NB4 (cell line): Measurements from ENCODE around the gene CATSPER4.
A peak's percentile ranks its signal among the peaks of the same experiment; 100 is the strongest.

Experiments
- DNase-seq: peaks from one replicate; pipeline ENCODE4 v3.0.0; 2010; ENCODE audit warnings: low read depth
- H3K4me3 ChIP-seq: one replicate; pipeline ENCODE4 v1.5.1; 2011; ENCODE audit warnings: mild to moderate bottlenecking, low read depth, low read length, moderate library complexity
- MYC ChIP-seq: IDR thresholded peaks from 2 replicates; pipeline ENCODE4 v1.6.1; 2011; ENCODE audit warnings: low read depth, low read length
- POLR2A ChIP-seq: IDR thresholded peaks from 2 replicates; pipeline ENCODE4 v1.6.1; 2011; ENCODE audit warnings: mild to moderate bottlenecking; ENCODE audit not compliant: insufficient read length; ENCODE audit errors: extremely low read depth
- TF ChIP-seq, protein P1 (sequence below): IDR thresholded peaks from 2 replicates; pipeline ENCODE4 v1.6.1; 2011; ENCODE audit warnings: low read depth, low read length
- TF ChIP-seq, protein P2 (sequence below): IDR thresholded peaks from one replicate; pipeline ENCODE4 v1.5.1; 2012; ENCODE audit warnings: low read depth, low read length

CATSPER4 gene

DNA sequence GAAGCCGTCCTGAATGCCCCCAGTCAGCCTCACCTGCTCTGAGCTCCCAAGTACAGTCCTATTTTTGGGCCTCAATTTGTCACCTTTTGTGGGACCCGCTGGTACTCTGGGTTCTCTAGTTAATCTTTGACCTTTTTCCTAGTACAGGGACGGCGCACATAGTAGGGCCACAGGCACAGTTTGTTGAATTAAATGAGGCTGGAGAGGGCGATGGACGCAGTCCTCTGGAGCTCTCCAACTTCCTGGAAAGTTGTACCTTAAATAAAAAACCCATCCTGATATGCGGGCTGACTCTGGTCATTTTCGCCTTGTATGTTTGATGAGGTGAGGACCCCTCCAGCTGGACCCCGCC, 26.7 kb upstream of the CATSPER4 start:
- no peak for DNase-seq
- TF ChIP-seq, protein P1, sequence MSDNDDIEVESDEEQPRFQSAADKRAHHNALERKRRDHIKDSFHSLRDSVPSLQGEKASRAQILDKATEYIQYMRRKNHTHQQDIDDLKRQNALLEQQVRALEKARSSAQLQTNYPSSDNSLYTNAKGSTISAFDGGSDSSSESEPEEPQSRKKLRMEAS = no peak
- no peak for TF ChIP-seq MYC
- no peak for TF ChIP-seq POLR2A
- TF ChIP-seq, protein P2, sequence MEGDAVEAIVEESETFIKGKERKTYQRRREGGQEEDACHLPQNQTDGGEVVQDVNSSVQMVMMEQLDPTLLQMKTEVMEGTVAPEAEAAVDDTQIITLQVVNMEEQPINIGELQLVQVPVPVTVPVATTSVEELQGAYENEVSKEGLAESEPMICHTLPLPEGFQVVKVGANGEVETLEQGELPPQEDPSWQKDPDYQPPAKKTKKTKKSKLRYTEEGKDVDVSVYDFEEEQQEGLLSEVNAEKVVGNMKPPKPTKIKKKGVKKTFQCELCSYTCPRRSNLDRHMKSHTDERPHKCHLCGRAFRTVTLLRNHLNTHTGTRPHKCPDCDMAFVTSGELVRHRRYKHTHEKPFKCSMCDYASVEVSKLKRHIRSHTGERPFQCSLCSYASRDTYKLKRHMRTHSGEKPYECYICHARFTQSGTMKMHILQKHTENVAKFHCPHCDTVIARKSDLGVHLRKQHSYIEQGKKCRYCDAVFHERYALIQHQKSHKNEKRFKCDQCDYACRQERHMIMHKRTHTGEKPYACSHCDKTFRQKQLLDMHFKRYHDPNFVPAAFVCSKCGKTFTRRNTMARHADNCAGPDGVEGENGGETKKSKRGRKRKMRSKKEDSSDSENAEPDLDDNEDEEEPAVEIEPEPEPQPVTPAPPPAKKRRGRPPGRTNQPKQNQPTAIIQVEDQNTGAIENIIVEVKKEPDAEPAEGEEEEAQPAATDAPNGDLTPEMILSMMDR = no peak
- no peak overlapping the region for H3K4me3 ChIP-seq

DNA sequence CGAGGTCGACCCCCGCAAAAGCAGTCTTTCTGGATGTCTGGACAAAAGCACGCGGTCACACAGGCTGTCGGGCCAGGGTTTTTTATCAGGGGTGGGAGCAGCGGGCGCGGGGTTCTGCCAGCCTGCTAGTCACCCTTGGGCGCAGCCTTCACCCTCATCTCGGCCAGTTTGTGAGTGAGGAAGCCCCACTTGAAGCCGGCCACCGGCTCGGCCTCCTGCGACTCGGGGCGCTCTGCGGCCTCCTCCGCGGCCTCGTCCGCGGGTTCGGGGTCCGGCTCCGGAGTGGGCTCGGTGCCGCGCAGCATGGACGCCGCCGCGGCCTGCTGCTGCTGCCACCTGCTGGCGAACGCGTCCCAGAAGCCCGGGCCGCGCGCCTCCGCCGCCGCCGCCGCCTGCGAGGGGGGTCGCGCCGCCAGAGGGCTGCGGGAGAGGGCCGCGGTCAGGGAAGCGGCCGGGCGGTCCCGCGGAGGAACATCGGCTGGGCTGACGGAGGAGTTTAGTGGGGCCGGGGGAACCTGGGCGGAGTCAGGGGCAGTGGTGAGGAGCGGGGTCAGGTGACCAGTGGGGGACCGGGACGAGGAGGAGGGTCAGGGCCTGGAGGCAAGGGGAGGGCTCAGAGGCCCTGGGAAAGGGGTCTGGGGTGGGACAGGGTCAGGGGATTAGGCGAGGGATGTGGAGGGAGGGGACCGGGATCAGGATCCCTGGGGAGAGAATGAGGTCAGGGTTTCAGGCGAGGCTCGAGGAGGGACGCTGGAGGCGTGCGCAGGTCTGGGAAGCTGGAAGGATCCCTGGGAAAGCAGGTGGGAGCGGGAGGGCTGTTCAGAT, 26.2 kb upstream of the CATSPER4 start:
- peak; percentile 47 for DNase-seq
- TF ChIP-seq, protein P2 = peak; percentile 14
- TF ChIP-seq, protein P1 = no peak
- H3K4me3 ChIP-seq = no peak overlapping the region

DNA sequence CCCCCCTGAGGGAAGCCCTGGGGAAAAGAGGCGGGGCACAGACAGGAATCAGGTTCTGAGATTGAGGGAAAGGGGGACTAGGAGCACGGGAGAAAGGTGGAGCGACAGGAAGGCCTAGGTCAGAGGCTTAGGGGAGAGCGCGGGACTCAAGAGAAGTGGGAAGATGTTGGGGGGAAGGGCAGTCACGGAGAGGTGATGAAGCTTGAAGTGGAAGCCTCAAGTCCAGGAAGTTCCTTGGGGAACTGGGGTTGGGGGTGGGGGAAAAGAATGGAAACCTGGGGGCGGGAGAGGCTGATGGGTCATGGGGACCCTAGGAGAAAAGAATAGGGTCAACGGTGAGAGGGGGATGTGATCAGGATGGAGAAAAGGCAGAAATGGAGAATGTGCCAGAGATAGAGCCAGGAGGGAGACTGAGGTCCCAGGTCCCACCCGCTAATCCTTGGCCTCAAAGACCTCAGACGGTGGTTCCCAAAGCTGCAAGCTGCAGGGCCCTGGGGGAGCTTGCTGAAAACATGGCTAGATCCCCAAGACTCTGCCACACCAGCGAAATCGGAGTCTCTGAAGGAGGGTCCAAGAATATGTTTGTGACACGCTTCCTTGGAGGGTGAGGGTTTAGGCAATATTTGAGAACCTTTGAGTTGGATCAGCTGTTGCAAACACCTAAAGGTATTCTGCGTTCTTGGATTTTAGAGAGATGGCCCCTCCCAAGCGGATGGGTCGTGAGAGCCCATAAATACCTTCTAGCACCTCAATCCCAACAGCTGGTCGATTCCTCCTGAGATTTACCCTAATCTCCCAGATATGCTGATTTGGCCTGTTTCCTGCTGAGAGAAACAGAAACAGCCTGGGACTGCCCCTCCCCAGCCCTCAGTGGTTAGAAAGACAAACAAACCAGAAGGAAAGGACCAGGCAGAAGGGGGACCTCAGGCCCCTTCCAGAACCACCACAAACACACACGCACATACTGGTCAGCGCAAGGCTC, 25.2 kb upstream of the CATSPER4 start:
- TF ChIP-seq, protein P2 = no peak
- no peak for TF ChIP-seq MYC
- TF ChIP-seq, protein P1 = no peak
- no peak for TF ChIP-seq POLR2A
- no peak overlapping the region for H3K4me3 ChIP-seq
- DNase-seq = no peak

DNA sequence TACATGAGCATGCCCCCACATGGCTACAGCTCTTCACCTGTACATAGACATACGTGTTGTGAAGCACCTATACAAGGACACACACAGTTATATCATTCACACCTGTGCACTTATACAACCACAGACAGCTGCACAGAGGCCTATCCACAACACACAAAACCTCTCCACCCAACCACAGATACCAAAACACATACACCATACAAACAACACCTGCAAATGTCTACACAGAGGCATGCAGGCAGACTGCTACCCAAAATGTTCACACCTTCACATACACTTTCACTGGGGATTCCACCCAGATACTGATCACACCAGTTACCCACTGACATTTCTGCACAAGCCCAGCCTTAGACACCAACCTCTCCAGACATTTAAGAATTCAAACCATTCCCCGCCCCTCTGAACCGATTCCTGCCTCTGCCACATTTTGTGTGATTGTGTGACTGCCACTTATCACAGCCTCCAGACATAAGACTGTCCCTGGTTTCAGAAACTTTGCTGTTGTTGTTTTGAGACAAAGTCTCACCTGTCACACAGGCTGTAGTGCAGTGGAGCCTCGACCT, 23.6 kb upstream of the CATSPER4 start:
- TF ChIP-seq MYC (no peak), POLR2A (no peak)
- TF ChIP-seq, protein P2 = no peak
- TF ChIP-seq, protein P1 = no peak
- H3K4me3 ChIP-seq = no peak overlapping the region
- DNase-seq = no peak

DNA sequence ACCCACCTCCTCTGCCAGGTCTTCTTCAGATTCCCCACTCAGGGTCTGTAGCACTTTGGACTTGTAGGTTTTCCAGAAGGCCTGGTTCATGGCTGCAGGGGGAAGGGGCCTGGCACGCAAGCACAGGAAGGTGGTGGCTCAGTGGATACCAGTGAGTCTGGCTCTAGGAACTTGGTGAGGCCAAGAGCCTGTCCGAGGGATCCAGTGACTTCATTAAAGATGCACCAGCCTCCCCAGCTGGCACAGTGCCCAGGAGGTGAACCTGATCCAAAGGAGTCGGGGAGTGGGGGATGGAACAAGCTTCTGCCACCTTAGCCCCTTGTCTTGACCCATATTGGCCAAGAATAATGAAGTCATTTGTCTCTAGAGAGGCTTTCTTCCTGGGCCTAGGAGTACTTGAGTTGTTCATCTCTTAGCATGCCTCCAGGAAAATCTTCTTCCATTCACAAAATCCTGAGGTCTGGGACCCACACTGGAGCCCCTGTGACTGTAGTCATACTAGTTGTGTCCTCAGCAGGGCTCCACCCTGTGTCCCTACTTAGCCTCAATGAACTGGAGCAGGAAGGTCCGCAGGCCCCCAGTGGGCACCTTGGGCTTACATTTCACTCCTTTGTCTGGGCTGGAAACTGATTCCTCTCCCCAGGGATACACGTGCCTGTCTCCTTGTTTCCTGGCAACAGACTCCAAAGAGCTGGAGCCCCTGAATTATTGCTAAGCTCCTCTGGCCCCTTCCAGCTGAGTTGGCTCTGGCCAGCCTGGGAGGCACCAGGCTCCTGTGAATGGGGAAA, 21.8 kb upstream of the CATSPER4 start, which contains the start of gene C1orf232:
C1orf232 (minus strand) TSS at position 554 of the 788 bp plus-strand sequence; CDS start at position 90, 464 bp downstream.
- TF ChIP-seq, protein P1 = no peak
- peak within 1 kb of the TSS; percentile 91 for H3K4me3 ChIP-seq
- no peak for DNase-seq
